Smooth muscle cell (in vitro differentiated cells): ENCODE results near the gene AGTRAP. TPM values are rescaled to one million over a fixed set of nuclear protein-coding genes. Genes with fewer than 3 reads are reported as not detected.
A peak's percentile ranks its signal among the peaks of the same experiment; 100 is the strongest.

Experiments
- DNase-seq: peaks from one replicate; lab custom pipeline; 2025; ENCODE audit not compliant: unreplicated experiment; lab: John Stamatoyannopoulos, UW
- H2AFZ ChIP-seq: fragments of 200-600 bp; sonication (generic); 2 replicates; pipeline ENCODE4 v1.6.0; 2016; ENCODE audit warnings: antibody characterized with exemption, low read depth, mild to moderate bottlenecking
- H3F3A ChIP-seq: fragments of 200-600 bp; sonication (generic); 2 replicates; pipeline ENCODE4 v1.6.0; 2017; ENCODE audit warnings: antibody characterized with exemption, low read depth
- H3K27ac ChIP-seq: fragments of 200-600 bp; sonication (generic); 2 replicates; pipeline ENCODE4 v1.5.1; 2016; ENCODE audit warnings: low read depth, mild to moderate bottlenecking
- H3K27me3 ChIP-seq: fragments of 200-600 bp; sonication (generic); 2 replicates; pipeline ENCODE4 v1.6.1; 2016; ENCODE audit warnings: low read depth, mild to moderate bottlenecking
- H3K36me3 ChIP-seq: fragments of 200-600 bp; sonication (generic); 2 replicates; pipeline ENCODE4 v1.5.1; 2016; ENCODE audit warnings: low read depth
- H3K4me1 ChIP-seq: fragments of 200-600 bp; sonication (generic); 2 replicates; pipeline ENCODE4 v1.5.1; 2016; ENCODE audit warnings: low read depth
- H3K4me2 ChIP-seq: fragments of 200-600 bp; sonication (generic); 2 replicates; pipeline ENCODE4 v1.6.0; 2016; ENCODE audit warnings: mild to moderate bottlenecking
- H3K4me3 ChIP-seq: fragments of 200-600 bp; sonication (generic); 2 replicates; pipeline ENCODE4 v1.5.1; 2016; ENCODE audit warnings: mild to moderate bottlenecking
- H3K79me2 ChIP-seq: fragments of 200-600 bp; sonication (generic); 2 replicates; pipeline ENCODE4 v1.6.0; 2016; ENCODE audit warnings: low read depth, mild to moderate bottlenecking
- H3K9ac ChIP-seq: fragments of 200-600 bp; sonication (generic); 2 replicates; pipeline ENCODE4 v1.6.0; 2016; ENCODE audit warnings: low read depth
- H3K9me3 ChIP-seq: fragments of 200-600 bp; sonication (generic); replicated peaks from 2 replicates; pipeline ENCODE4 v1.5.1; 2016; ENCODE audit warnings: low read depth
- H4K20me1 ChIP-seq: fragments of 200-600 bp; sonication (generic); 2 replicates; pipeline ENCODE4 v1.6.0; 2016; ENCODE audit warnings: low read depth
- CTCF ChIP-seq: fragments of 200-600 bp; sonication (generic); IDR thresholded peaks from 2 replicates; pipeline ENCODE4 v1.5.1; 2017; ENCODE audit warnings: borderline replicate concordance, mild to moderate bottlenecking, antibody characterized with exemption; ENCODE audit not compliant: insufficient read depth, poor library complexity, severe bottlenecking
- WGBS: methylation state at CpG from one replicate; pipeline ENCODE4 v1.1.7; 2016; ENCODE audit warnings: low lambda C conversion rate; 5-methylcytosine and 5-hydroxymethylcytosine counted together
- polyA plus RNA-seq: library from polyadenylated mRNA; unstranded; fragments of >200 nt; fragmentation: Nextera tagmentation; extraction: Ambion mirVana; gene quantifications from 2 replicates; pipeline ENCODE4 v1.2.1, GENCODE V29; 2016
- total RNA-seq: library from RNA; depleted of rRNA; stranded (reverse); fragments of >200 nt; gene quantifications from 2 replicates; pipeline ENCODE4 v1.2.3, GENCODE V29; 2014

AGTRAP gene
- total and polyA plus RNA-seq, 2 experiments from 2014 or later, result 30.9 to 76.8 TPM

DNA sequence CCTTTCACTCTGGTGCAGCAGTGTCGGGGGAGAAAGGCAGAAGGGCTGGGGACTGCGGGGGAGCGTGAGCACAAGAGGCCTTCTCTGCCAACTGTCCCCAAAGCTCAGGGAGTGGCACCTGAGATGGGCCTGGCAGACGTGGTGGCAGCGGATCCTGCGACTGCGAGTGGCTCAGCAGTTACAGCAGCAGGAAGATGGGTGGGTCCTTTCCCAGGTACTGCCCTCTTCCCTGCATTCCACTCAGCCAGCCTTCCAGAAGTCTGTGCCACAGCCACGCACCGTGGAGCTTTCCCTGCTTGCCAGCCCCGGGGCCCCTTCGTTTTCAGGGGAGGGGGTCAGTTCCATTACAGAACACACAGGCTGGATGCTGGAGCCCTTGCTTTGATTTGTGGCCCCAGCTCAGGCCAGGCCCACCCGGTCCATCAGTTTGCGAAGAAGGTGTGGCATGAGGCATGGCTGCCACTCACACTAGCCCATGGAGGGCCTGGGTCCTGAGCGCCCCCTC is 52.7 kb downstream of the AGTRAP start:
- peaks cover 13% of the 10 kb centered on the region for H3K4me1 ChIP-seq
- H3K36me3 ChIP-seq, result no peaks in the 10 kb centered on the region
- DNase-seq, result no peak
- no peak overlapping the region for H3K9ac ChIP-seq
- H3K9me3 ChIP-seq, result no peaks in the 10 kb centered on the region
- H4K20me1 ChIP-seq, result no peaks in the 10 kb centered on the region
- no peak for TF ChIP-seq CTCF
- no peaks in the 10 kb centered on the region for H3K27me3 ChIP-seq
- no peak overlapping the region for H3K27ac ChIP-seq
- no peak overlapping the region for H3K4me2 ChIP-seq
- no peak overlapping the region for H3K4me3 ChIP-seq
- no peaks in the 10 kb centered on the region for H3K79me2 ChIP-seq
- H2AFZ ChIP-seq, result no peak overlapping the region
- WGBS, result 96% methylated on average over 14 of the region's 14 CpGs
- H3F3A ChIP-seq, result no peaks in the 10 kb centered on the region

DNA sequence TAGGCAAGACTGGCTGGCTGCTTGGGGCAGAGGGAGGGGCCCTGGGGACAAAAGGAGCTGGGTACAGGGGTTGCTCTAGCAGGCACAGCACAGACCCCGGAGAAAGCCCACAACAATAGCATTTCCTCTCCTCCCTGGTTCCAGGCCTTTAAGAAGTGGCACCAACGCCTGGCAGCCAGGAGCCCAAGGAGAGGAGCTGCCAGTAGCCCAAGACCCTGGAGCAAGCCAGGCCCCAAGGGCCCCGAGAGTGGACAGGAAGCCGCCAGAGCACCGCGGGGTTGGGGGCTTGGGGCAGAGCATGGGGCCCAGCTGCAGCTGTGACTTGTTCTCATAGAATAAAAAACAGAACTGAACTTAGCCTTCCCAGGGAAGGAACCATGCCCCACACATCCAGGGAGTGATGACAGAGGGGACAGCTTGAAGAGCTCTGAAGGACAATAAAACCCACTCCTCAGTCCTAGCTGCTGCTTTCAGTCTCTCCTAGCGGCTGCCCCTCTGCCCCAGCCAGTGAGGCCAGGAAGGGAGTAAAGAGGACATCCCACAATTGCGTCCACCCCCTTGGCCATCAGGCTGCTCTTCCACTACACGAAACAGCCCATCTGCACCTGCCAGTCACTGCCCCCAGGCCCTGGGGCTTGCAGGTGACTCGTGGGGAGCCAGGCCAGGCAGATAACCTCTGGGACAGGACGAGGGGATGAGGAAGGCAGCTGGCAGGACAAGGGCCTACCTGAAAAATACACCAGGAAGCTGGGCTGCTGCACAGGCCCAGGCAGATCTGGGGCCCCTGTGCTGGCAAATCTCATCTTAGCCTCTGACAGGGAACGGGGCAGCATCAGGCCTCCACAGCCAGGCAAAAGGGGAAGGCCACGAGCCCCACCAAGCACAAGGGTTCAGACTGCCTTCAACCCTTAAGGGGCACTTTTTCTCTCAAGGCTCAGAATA is 53.5 kb downstream of the AGTRAP start:
- no peak overlapping the region for H3K4me3 ChIP-seq
- TF ChIP-seq CTCF, result no peak
- DNase-seq, result no peak
- H3K36me3 ChIP-seq, result no peaks in the 10 kb centered on the region
- H2AFZ ChIP-seq, result no peak overlapping the region
- no peaks in the 10 kb centered on the region for H3K9me3 ChIP-seq
- H3K9ac ChIP-seq, result no peak overlapping the region
- H3K4me1 ChIP-seq, result peaks cover 13% of the 10 kb centered on the region
- H3K79me2 ChIP-seq, result no peaks in the 10 kb centered on the region
- no peak overlapping the region for H3K4me2 ChIP-seq
- H3F3A ChIP-seq, result no peaks in the 10 kb centered on the region
- no peaks in the 10 kb centered on the region for H3K27me3 ChIP-seq
- 86% methylated on average over 13 of the region's 13 CpGs for WGBS
- H4K20me1 ChIP-seq, result no peaks in the 10 kb centered on the region
- H3K27ac ChIP-seq, result peak overlapping the region; percentile 71

DNA sequence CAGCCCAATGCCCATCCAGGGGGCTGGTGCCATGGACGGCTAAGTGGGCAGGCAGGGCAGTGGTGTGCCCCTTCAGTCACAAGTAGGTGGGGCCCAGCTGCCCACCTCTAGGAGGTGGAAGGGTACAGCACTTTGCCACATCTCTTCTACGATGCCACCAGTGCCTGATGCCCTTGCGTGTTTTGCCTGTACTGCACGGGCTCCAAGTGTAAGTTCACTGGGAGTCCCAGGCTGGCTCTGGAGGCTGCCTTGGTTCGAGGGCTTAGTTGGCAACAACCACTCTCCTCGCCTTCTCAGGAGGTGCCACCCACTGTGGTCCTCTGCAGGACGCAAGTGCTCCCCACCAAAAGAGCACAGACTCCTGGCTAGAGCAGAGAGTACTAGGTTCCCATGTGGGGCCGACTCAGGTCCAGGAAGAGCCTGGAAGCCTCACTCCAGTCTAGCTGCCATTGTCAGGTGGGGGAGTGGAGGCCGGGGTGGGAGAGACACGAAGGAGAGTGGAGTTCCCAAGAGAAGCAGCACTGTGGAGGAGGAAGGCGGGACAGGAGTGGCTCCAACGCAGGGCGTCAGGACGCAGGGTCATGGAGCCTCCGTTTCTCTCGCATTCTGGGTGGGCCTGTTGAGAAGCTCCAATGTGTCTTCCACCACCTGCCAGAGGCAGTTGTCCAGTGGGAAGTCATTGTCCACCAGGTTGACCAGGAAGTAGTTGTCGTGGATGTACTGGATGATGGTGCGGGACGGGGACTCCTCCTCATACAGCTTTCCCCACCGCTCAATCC is 54.4 kb downstream of the AGTRAP start:
- Histone ChIP-seq H3K4me3 (no peak overlapping the region), H3K27ac (peak overlapping the region; percentile 71), H3K4me2 (no peak overlapping the region)

More for the DNA sequence above, 54.4 kb downstream of the AGTRAP start:
- WGBS, result 90% methylated on average over 20 of the region's 20 CpGs
- no peak for TF ChIP-seq CTCF
- Histone ChIP-seq H3K4me1 (peaks cover 10% of the 10 kb centered on the region), H3F3A (no peaks in the 10 kb centered on the region), H3K27me3 (no peaks in the 10 kb centered on the region), H4K20me1 (no peaks in the 10 kb centered on the region), H3K9me3 (no peaks in the 10 kb centered on the region), H2AFZ (no peak overlapping the region), H3K9ac (no peak overlapping the region), H3K79me2 (no peaks in the 10 kb centered on the region), H3K36me3 (no peaks in the 10 kb centered on the region)
- no peak for DNase-seq
